ENCODE data around the gene ATG2A. TPM values are rescaled to one million over a fixed set of nuclear protein-coding genes. Genes with fewer than 3 reads are reported as not detected.

The ATG2A gene
- polyA plus RNA-seq, 3 donors, result 2.6 to 24.9 (median 4.0) TPM

DNA sequence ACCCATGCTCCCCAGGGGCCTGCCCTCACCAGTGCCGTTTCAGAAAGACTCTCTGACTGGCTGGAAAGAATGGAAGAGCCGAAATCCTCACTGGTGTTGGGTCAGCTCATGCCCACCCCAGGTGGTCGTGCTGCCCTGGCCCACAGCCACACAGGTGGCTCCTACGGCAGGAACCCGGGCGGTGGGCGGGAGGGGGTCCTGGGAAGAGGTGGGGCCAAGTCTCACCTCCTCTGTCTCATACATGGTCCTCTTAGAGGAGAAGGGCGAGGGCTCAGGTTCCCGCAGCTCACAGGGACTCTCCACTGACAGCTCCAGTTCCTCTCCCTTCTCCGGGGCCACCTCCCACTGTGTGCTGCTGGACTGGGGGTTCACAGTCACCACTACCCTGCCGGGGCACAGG, 8.2 kb downstream of the ATG2A start:
- no peak overlapping the region for H3K27ac Mint-ChIP-seq
- 100% methylated on average over 5 of the region's 11 CpGs for WGBS (ENCODE audit: insufficient coverage)
- intact Hi-C loops (cut with micrococcal nuclease), result no loop called here
- TF ChIP-seq, protein P1, sequence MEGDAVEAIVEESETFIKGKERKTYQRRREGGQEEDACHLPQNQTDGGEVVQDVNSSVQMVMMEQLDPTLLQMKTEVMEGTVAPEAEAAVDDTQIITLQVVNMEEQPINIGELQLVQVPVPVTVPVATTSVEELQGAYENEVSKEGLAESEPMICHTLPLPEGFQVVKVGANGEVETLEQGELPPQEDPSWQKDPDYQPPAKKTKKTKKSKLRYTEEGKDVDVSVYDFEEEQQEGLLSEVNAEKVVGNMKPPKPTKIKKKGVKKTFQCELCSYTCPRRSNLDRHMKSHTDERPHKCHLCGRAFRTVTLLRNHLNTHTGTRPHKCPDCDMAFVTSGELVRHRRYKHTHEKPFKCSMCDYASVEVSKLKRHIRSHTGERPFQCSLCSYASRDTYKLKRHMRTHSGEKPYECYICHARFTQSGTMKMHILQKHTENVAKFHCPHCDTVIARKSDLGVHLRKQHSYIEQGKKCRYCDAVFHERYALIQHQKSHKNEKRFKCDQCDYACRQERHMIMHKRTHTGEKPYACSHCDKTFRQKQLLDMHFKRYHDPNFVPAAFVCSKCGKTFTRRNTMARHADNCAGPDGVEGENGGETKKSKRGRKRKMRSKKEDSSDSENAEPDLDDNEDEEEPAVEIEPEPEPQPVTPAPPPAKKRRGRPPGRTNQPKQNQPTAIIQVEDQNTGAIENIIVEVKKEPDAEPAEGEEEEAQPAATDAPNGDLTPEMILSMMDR (IDR thresholded peaks at IDR 0.05), result no peak
- Histone ChIP-seq H2AFZ (ENCODE audit: insufficient read depth, low read depth, low read length, poor library complexity, severe bottlenecking) (no peak overlapping the region), H3K4me1 (ENCODE audit: control insufficient read depth in 1 of 2, insufficient read depth in 2 of 2, low read length in 2 of 2) (no peaks in the 10 kb centered on the region), H3K9ac (ENCODE audit: insufficient read depth, low read length, poor library complexity, severe bottlenecking) (no peak overlapping the region), H3K4me2 (replicated peaks; ENCODE audit: extremely low read depth, low read length, poor library complexity, severe bottlenecking) (no peak overlapping the region), H3K36me3 (replicated peaks in 1 of 2; ENCODE audit: control insufficient read depth in 1 of 2, insufficient read depth in 2 of 2, low read length in 2 of 2) (peaks cover 82 to 93% of the 10 kb centered on the region in 2 donors), H4K20me1 (ENCODE audit: insufficient read depth, low read length) (peaks cover under 1% of the 10 kb centered on the region), H3K79me2 (ENCODE audit: insufficient read depth, low read length) (no peaks in the 10 kb centered on the region), H3K4me3 (replicated peaks in 1 of 3; ENCODE audit: low read depth in 2 of 3, low read length in 3 of 3) (no peak overlapping the region), H3K27me3 (ENCODE audit: control insufficient read depth in 2 of 2, insufficient read depth in 2 of 2, low read length in 2 of 2) (no peaks in the 10 kb centered on the region), H3K9me3 (replicated peaks in 1 of 2; ENCODE audit: control insufficient read depth in 1 of 2, insufficient read depth in 1 of 2, low read length in 2 of 2) (no peaks in the 10 kb centered on the region), H3K27ac (ENCODE audit: low read depth in 1 of 2, low read length in 2 of 2) (no peak overlapping the region)
- H3K9me3 Mint-ChIP-seq, result peaks cover 0 to under 1% (median 0%) of the 10 kb centered on the region in 7 donors
- peaks cover 75 to 96% of the 10 kb centered on the region in 2 donors for H3K36me3 Mint-ChIP-seq
- H3K4me1 Mint-ChIP-seq, result no peaks in the 10 kb centered on the region
- DNase-seq, result no peak
- H3K4me3 Mint-ChIP-seq, result no peak overlapping the region
- H3K27me3 Mint-ChIP-seq (ENCODE audit: low read depth in 3 of 3), result no peaks in the 10 kb centered on the region

DNA sequence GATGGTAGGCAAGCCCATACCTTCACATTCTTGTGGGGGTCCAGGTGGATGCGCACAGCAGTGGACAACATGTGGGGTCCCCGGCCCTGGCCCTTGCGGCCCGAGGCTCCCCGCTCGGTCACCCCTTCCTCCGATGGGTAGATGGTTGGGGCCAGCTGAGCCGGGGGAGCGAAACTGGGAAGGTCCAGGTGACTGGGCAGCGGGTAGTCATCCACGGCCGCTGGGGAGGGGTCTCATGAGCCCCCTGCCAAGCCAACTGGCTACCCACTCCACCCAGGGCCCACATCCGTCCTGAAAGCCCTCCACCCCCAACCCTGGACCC, 10.7 kb downstream of the ATG2A start:
- no peak overlapping the region for H3K27ac Mint-ChIP-seq
- intact Hi-C loops (cut with micrococcal nuclease), result no loop called here
- WGBS (ENCODE audit: insufficient coverage), result 96% methylated on average over 11 of the region's 13 CpGs
- no peaks in the 10 kb centered on the region for H3K4me1 Mint-ChIP-seq
- peaks cover 68 to 93% of the 10 kb centered on the region in 2 donors for H3K36me3 Mint-ChIP-seq
- H3K27me3 ChIP-seq (ENCODE audit: control insufficient read depth in 2 of 2, insufficient read depth in 2 of 2, low read length in 2 of 2), result no peaks in the 10 kb centered on the region
- H3K4me1 ChIP-seq (ENCODE audit: control insufficient read depth in 1 of 2, insufficient read depth in 2 of 2, low read length in 2 of 2), result no peaks in the 10 kb centered on the region
- peaks cover 0 to 1% (median 0%) of the 10 kb centered on the region in 7 donors for H3K9me3 Mint-ChIP-seq
- no peaks in the 10 kb centered on the region for H3K27me3 Mint-ChIP-seq (ENCODE audit: low read depth in 3 of 3)
- no peak overlapping the region for H2AFZ ChIP-seq (ENCODE audit: insufficient read depth, low read depth, low read length, poor library complexity, severe bottlenecking)
- no peak overlapping the region for H3K4me3 ChIP-seq (replicated peaks in 1 of 3; ENCODE audit: low read depth in 2 of 3, low read length in 3 of 3)
- TF ChIP-seq, protein P1 (IDR thresholded peaks at IDR 0.05), result no peak
- no peaks in the 10 kb centered on the region for H3K9me3 ChIP-seq (replicated peaks in 1 of 2; ENCODE audit: control insufficient read depth in 1 of 2, insufficient read depth in 1 of 2, low read length in 2 of 2)
- no peak overlapping the region for H3K4me2 ChIP-seq (replicated peaks; ENCODE audit: extremely low read depth, low read length, poor library complexity, severe bottlenecking)
- H3K4me3 Mint-ChIP-seq, result no peak overlapping the region
- H3K36me3 ChIP-seq (replicated peaks in 1 of 2; ENCODE audit: control insufficient read depth in 1 of 2, insufficient read depth in 2 of 2, low read length in 2 of 2), result peaks cover 84 to 92% of the 10 kb centered on the region in 2 donors
- no peak for DNase-seq
- H4K20me1 ChIP-seq (ENCODE audit: insufficient read depth, low read length), result no peaks in the 10 kb centered on the region
- no peak overlapping the region for H3K9ac ChIP-seq (ENCODE audit: insufficient read depth, low read length, poor library complexity, severe bottlenecking)
- H3K27ac ChIP-seq (ENCODE audit: low read depth in 1 of 2, low read length in 2 of 2), result no peak overlapping the region
- no peaks in the 10 kb centered on the region for H3K79me2 ChIP-seq (ENCODE audit: insufficient read depth, low read length)
